GM19023 (cell line): ENCODE data around the gene MAFG.

ENCODE experiments used
- ATAC-seq: cut with Tn5 transposase; IDR thresholded peaks from one replicate; pipeline ENCODE4 v1.9.1; 2021; ENCODE audit warnings: mild to moderate bottlenecking, moderate library complexity; ENCODE audit not compliant: unreplicated experiment

The MAFG gene

GRCh38 chr17:81870131-81870980 lies 57.2 kb downstream of the MAFG start:
- ATAC-seq = peak; percentile 18

GRCh38 chr17:81869221-81870130 lies 58.1 kb downstream of the MAFG start:
- no peak for ATAC-seq

- no peak for ATAC-seq
Measured at GRCh38 chr17:81868674-81869220, 58.8 kb downstream of the MAFG start.
